Stimulated activated naive CD4-positive, alpha-beta T cell (primary cell): Measurements from ENCODE around the gene NHP2.

Experiments
- DNase-seq, 6 experiments: peaks; one replicate each; lab custom pipeline; 2025; lab: John Stamatoyannopoulos, UW

NHP2 gene

DNA sequence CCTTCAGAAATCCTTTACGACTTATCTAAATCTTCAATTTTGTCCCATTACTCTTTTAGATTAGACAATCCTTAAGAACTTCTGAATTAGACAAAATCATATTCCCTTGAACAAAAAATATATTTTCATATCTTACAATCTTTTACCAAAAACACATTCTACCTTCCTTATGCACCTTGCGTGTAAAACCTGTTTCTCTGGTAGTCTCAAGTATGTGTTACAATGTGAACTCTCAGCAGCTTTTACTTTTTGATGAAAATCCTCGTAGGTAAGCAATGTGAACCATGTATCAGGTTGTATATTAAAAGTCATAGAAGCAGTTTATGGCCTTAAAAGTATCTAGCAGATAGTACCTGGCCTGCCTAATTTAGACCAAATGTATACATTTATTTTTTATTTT, 20.8 kb upstream of the NHP2 start:
- no peak for DNase-seq

DNA sequence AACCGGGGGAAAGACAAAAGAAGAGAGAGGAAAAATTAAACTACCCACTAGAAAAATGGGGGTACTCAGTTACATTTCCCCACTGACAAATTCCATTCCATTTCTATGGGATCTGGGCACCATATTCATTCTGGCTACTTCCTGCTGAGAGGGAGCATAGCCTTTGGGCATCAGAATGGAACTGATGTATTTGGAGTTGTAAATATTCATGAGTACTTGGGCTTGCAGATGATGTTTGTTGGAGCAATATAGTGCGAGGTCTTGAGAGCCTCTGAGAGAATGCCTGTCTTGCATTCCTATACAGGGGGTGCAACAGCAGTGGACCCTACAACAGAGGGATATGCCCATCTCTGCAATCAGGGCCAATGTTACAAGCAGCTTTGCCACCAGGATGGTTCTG, 16.8 kb upstream of the NHP2 start:
- no peak for DNase-seq

DNA sequence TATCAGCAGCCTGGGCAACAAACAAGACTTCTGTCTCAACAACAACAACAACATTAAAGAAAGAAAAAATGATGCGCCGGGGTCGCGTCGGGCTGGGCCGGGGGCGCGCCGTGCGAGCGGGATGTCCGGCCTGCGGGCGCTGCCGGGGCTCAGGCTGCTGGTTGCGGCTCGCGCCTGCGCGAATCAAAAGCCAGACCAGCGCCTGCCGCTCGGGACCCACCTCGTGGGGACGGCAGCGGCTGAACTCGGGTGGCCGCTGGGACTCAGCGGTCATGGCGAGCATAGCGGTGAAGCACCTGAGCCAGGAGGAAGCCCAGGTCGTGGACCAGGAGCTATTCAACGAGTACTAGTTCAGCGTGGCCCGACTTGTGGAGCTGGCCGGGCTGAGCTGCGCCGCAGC, 11.9 kb upstream of the NHP2 start:
- no peak for DNase-seq

DNA sequence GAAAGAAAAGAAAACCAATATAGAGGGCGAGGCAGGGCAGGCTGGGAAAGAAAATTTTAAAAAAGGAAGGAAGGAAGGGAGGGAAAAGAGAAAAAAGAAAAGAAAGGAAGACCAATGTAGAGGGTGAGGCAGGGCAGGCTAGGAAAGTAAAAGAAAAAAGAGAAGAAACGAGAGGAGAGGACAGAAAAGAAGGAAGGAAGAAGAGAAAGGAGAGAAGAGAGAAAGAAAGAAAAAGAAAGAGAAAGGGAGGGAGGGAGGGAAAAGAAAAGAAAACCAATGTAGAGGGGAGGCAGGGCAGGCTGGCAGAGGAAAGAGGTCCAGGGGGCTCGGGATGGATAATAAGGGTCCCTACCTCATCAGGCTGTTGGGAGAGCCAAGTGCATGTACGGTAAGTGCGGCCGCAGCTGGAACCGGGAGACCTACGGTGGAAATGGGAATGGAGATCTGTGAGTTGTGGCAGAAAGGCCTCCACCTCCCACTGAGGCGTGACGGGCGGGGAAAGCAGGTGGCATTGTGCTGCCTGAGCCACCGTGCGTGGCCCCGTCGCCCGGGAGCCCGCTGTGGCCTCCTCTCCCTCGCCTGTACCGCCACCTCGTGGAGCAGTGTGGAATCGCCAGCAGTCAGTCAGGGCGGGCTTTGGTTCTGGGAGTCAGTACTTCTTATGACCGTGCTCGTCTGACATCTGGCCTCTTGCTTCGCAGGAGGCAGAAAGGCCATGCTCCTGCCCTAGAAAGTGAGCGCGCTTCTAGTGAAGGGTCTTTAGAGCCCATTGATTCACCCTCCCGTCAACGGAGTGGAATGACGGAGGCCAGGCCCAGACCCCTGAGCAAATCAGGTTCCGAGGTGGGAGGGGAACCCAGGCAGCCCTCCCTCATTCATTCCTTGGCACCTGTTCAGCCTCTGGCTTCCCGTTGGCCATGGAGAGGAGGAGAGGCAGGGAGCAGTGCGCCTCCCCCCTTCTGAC, 10.4 kb upstream of the NHP2 start:
- peak; percentile 71 to 93 (median 88) for DNase-seq

DNA sequence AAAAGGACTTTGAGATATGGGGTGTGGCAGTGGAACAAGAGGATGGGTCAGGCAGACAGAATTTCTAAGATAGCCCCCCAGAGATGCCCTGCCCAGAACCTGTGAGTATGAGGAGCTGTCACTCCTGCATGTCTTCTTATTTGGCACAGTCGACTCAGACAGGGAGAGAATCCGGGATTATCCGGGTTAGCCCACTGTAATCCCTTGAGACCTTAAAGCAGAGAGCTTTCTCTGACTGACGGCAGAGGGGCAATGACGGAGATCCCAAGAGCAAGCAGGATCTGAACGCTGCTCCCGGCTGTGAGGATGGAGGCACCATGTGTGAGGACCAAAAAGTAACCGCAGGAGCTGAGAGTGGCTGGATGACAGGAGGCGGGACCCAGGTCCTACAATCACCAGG, 8.8 kb upstream of the NHP2 start:
- DNase-seq: no peak

DNA sequence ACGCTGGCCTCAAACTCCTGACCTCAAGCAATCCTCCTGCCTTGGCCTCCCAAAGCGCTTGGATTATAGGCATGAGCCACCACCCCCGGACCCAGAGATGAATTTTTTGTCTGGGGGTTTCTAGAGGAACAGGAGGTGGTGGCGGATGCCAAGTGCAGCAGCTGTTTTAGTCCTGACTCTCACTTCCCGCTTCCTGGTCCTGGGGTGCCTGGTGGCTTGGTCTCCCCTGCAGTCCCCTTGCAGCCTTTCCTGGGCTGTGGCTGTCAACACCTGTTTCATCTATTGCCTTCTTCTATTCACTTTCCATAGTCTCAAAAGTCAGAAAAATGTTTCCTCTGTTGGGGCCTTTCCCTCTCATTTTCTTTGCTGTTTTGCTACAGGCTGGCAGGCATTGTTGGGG, 6.5 kb upstream of the NHP2 start:
- DNase-seq: no peak

DNA sequence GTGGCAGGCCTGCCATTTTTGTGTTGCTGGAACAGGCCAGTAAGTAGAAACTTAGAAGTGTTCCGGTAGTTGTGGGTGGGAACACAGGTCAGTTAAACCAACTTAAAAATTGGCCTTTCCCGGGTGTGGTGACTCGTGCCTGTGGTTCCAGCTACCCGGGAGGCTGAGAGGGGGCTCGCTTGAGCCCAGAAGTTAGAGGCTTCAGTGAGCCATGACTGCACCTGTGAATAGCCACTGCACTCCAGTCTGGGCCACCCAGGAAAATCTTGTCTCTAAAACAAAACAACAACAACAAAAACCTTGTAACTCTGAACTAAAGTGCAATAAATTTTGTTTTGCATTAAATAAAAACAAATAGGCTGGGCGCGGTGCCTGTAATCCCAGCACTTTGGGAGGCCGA, 1.4 kb upstream of the NHP2 start:
- no peak for DNase-seq

DNA sequence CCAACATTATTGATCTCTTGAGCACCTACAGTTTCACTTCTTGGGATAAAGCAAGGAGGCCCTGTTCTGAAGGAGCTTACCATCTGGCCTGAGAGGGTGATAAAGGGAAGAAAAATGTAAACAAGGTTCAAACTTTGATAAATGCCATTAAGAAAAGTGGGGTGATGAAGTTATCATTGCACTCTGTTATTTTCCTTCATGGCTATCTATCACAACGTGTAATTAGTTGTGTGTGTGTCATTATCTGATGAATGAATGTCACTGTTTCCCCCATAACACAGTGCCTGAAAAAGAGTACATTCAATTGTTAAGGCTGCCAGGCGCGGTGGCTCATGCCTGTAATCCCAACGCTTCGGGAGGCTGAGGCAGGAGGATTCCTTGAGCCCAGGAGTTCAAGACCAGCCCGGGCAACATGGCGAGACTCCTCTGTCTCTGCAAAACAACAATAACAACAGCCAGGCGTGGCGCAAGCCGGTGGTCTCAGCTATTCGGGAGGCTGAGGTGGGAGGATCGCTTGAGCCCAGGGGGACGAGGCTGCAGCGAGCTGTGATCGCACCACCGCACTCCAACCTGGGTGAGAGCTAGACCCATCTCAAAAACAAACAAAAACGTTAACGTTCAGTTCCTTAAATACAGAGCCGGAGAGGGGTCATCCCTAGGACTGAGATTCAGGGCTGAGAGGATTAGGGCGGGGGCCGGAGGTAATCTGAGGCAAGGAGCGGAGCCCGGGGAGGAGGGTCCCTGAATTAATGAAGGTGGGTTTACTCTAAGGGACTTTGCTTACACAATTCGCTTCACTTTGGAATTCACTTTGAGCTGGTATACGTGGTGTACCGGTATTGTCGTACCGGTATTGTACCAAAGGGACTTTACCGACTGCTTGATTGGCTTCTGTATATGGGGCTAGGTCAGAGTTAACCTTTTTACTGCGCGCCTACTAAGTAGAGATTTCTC, 917 bp downstream of the NHP2 start:
- no peak for DNase-seq

DNA sequence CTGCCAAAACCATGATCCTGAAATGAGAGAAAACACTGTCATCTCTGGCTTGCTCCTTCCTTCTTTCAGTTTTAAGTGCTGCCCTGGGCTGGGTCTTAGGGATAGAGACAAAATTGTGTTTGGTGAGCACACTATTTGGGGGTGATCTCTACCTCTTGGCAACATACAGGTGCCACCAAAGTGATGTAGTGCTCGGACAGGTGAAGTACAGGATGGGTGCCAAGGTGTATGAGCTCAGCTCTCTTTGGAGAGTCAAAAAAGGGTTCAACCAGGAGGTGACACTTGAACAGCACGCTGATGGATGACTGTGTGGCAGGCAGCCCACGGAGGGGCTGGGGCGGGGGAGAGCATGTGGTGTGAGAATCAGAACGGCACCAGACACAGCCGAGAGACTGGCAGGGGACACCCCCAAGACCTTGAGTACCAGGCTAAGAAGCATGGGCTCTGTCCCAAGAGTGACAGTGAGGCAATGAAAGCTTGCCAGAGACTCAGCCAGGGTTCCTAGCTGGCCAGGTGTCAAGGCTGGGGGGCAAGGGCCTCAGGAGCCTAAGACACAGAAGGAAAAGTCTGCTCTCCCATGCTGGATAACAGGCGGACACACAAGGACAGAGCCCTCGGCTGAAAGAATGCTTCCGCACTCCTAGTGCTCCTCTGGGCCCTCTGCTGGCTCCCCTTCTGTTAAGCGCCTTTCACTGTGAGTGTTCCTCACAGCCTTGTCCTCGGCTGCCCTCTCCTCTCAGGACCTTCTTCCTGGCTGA, 2.5 kb downstream of the NHP2 start:
- DNase-seq: no peak

DNA sequence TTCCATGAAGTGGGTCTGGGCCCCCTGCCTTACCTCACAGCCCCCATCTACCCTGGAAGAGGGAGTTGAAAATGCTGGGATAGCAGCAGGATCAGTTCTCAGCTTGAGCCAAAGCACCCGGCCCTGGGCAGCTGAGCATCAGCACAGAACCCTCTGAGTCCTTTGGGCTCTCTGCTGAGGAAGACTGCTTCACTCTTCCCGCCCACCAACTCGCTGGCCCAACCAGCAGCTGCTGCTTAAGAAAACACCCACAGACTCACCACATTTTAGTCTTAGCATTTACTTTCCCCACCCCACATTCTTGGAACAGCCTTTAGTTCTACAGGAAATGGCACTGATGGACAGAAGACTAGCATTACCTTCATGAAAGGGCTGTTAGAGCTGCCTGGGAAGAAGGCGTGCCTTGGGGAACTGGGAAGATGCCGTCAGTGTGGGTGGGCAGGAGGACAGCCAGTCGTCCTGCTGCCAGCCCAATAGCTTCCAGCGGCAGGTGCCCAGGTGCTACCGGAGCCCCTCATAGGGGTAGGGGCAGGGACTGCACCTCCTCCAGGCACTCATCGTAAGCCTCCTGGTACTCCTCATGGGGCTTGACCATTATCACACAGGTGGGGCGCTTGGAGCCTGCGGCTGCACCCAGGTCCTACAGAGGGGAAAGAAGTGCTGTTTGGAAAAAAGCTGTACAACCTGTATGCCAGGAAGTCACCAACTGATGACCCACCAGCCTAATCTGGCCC, 4.3 kb downstream of the NHP2 start:
- DNase-seq: no peak

DNA sequence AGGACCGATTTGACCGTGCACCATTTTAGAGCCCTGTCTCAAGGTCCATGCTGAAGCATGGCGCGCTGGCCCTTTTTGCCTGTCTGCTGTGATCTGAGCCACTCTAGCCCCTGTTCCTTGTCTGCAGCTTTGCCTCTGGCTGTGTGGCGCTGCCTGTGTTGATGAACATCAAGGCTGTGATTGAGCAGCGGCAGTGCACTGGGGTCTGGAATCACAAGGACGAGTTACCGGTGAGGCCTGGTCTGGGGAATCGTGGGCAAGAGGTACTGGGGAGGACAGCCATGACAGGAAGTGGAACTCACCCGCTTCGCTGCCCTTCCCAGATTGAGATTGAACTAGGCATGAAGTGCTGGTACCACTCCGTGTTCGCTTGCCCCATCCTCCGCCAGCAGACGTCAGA, 6.3 kb downstream of the NHP2 start:
- no peak for DNase-seq

DNA sequence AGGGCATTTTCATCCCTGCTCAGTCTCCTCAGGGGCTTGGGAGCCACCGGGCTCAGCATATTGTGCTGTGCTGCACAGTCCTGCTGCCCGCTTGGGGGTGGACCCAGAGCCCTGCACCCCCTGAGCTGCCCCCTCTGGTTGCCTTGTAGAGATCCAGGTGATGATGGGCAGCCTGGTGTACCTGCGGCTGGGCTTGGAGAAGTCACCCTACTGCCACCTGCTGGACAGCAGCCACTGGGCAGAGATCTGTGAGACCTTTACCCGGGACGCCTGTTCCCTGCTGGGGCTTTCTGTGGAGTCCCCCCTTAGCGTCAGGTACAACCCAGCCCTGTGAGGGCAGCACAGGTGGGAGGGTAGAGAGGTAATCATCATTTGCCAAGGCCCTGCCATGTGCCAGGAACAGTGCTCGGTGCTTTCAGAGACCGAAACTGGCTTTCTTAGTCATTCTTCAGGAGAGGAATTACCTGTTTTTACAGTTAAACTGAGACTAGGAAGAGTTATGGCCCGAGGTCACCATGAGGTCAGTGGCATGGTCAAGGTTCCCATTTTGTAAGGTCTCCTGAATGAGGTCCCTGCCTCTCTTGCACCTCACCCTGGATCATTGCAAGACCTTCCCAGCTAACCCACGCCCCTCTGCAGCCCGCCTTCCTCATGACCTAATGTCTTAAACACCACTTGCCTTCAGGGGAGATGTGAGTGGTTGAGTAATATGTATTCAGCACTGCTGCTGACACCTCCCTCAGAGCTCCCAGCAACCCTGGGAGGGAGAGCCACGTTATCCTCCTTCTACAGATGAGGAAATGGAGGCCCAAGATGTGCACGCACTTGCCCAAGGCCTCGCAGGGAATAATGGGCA, 7.5 kb downstream of the NHP2 start:
- DNase-seq: peak; percentile 43 to 72 (median 66)

DNA sequence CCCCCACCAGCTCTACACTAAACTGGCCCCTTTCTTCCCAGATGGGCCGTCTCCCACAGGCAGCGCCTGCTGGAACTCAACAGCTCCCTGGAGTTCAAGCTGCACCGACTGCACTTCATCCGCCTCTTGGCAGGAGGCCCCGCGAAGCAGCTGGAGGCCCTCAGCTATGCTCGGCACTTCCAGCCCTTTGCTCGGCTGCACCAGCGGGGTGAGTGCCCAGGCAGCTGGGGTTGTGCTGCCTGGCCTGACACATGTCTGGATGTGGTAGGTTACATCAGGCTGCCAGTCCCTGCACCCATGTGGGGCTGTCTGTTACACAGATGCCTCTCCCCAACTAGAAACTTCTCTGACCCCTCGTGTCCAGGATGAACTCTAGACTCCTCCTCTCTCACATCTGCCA, 9.8 kb downstream of the NHP2 start:
- no peak for DNase-seq

DNA sequence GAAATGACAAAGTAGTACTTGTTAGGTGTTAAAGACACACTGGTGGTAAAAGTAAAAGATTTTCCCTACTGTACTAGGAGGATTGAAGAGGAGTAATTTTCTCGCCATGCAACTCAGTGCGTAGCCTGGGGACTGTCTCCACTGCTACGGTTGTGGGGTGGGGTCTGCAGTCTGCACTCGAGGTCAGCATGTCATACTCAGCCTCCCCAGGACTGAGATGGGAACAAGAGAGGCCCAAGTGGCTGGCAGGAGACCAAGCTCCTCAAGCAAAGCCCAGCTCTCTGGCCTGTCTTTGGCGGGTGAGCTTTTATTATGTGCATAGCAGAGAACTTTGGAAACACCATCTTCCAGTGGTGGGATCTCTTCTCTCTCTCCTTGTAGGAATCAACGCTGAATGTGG, 10.4 kb downstream of the NHP2 start:
- DNase-seq: no peak

DNA sequence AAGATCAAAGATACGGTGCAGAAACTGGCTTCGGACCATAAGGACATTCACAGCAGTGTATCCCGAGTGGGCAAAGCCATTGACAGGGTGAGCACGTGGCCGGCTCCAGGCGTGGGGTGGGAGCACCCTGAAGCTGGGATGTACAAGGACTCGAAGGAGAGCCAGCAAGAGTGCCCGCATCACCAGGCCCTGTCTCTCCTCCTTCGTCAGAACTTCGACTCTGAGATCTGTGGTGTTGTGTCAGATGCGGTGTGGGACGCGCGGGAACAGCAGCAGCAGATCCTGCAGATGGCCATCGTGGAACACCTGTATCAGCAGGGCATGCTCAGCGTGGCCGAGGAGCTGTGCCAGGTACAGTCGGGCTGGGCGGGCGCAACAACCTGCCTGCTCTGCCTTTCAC, 11.0 kb downstream of the NHP2 start:
- DNase-seq: no peak

DNA sequence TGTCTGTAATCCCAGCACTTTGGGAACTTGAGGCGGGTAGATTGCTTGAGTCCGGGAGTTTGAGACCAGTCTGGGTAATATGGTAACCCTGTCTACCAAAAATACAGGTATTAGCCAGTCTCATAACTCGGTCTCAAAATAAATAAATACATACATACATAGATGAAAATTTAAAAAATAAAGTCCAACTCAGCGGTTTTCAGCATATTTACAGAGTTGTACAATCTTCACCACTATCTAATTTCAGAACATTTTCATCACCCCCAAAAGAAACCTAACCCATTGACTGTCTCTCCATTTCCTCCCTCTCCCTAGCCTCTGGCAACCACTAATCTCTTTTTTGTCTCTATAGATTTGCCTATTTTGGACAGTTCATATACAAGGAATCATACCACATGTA, 12.1 kb downstream of the NHP2 start:
- no peak for DNase-seq

DNA sequence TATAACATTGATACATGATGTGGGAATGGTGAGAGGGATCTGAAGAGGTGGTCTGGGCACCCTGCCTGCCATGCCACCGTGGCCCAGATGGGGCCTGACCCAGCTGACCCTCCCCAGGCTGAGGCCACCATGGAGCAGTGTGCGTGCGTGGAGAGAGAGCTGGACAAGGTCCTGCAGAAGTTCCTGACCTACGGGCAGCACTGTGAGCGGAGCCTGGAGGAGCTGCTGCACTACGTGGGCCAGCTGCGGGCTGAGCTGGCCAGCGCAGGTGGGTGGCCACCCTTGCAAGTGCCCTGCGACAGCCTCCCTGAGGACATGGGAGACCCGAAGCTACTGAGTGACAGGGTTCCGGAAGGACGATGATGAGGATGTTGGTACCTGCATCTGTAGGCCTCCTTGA, 15.7 kb downstream of the NHP2 start:
- no peak for DNase-seq

DNA sequence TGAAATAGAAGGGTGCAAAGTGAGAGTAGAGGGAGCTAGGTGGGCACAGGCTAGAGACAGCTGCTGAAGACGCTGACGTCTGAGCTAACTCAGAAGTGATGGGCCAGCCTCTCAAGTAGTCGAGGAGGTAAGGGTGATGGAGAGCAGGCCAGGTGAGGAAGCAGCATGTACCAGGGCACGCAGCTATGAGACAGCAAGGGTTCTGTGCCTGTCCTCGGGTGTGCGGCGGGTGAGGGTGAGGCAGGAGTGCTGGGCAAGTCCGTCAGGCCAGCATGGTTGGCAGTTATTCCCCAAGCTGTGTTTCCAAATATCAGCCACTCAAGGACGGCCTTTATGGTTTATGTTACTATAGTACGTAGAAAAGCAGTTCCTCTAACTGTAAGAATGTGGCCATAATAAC, 16.7 kb downstream of the NHP2 start:
- DNase-seq: no peak

DNA sequence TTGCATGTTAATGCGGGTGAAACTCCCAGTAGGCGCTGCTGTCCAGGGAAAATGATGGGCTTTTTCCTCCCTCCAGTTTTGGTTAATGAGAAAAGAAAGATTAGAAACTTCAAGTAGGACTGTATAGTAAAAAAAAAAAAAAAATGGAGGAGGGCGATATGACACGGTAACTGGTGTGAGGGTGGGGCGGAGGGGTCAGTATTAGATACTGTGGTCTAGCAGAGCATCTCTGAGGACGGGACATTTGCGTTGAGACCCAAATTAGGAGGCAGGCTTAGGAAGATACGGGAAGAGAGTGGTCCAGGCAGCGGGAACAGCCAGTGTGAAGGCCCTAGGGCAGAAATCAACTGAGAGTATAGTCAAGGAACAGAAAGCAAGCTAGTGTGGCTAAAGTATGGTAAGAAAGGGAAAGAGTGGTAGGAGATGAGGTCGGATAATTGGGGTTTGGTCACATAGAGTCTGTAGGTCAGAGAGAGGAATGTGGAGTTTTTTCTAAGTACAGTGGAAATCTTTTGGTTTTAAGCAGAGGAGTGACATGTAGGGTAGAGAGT, 22.2 kb downstream of the NHP2 start:
- no peak for DNase-seq
